Kidney (tissue), 14 donors: ENCODE measurements around the gene JPH4. TPM values are rescaled to one million over a fixed set of nuclear protein-coding genes. Genes with fewer than 3 reads are reported as not detected.

Experiments used
- DNase-seq, 5 donors: peaks; one replicate each; pipeline ENCODE4 v3.0.0-alpha.2; 2013 to 2020
- FAIRE-seq: peaks from 2 replicates; lab custom pipeline; 2012; peaks lifted over from hg19 to GRCh38; lab: Jason Lieb, UNC
- H3K27ac ChIP-seq, 2 donors: one replicate each; pipeline ENCODE4 v1.7.0; 2013; ENCODE audit warnings: low read depth in 2 of 2, low read length in 2 of 2, inconsistent platforms in 1 of 2
- H3K27me3 ChIP-seq: one replicate; pipeline ENCODE4 v1.7.1; 2013; ENCODE audit warnings: low read length, inconsistent platforms; ENCODE audit not compliant: control insufficient read depth, insufficient read depth
- H3K36me3 ChIP-seq, 3 donors: one replicate each; pipeline versions ENCODE4 v1.7.0 to v1.7.1; 2013; ENCODE audit warnings: low read length in 3 of 3, control low read depth in 1 of 3, inconsistent platforms in 1 of 3; ENCODE audit not compliant: insufficient read depth in 3 of 3, control insufficient read depth in 2 of 3
- H3K4me1 ChIP-seq, 3 donors: one replicate each; pipeline versions ENCODE4 v1.7.0 to v1.7.1; 2013; ENCODE audit warnings: low read length in 3 of 3, inconsistent platforms in 1 of 3, low read depth in 1 of 3; ENCODE audit not compliant: control insufficient read depth in 2 of 3, insufficient read depth in 2 of 3
- H3K4me3 ChIP-seq, 3 donors: one replicate each; pipeline versions ENCODE4 v1.7.0 to v1.8.1; 2013; ENCODE audit warnings: low read length in 3 of 3, control low read depth in 1 of 3, inconsistent platforms in 1 of 3
- H3K9ac ChIP-seq, 3 donors: one replicate each; pipeline versions ENCODE4 v1.7.0 to v1.7.1; 2013; ENCODE audit warnings: low read length in 3 of 3, control low read depth in 1 of 3, inconsistent platforms in 1 of 3
- H3K9me3 ChIP-seq, 3 donors: one replicate each; pipeline versions ENCODE4 v1.7.0 to v1.7.1; 2013; ENCODE audit warnings: low read length in 3 of 3, control low read depth in 1 of 3, inconsistent platforms in 1 of 3; ENCODE audit not compliant: control insufficient read depth in 2 of 3, insufficient read depth in 1 of 3
- CTCF ChIP-seq: IDR thresholded peaks from 3 replicates; pipeline ENCODE4 v1.5.1; 2012; ENCODE audit warnings: mild to moderate bottlenecking, moderate library complexity, borderline replicate concordance; ENCODE audit not compliant: insufficient read depth; ENCODE audit errors: extremely low read depth
- intact Hi-C: fragments of 100-400 bp; cut with DNase I; formaldehyde crosslinking; loops from one replicate; pipeline ENCODE4 v1.11.1; 2022
- polyA plus RNA-seq: library from polyadenylated mRNA; stranded (reverse); fragments of 350-450 nt; fragmentation: Illumina TruSeq; extraction: RNeasy Lipid Tissue Mini Kit (QIAGEN cat#74804); gene quantifications from one replicate; pipeline ENCODE4 v1.2.3, GENCODE V29; 2014; ENCODE audit warnings: low read depth, low replicate concordance; ENCODE audit not compliant: insufficient read depth
- total RNA-seq: library from RNA; stranded (reverse); fragmentation: NEBNext Ultra II Directional; extraction: Animal tissue kit (Norgen Biotek cat#: 25700); gene quantifications from one replicate; pipeline ENCODE4 v1.2.1, GENCODE V29; 2021
- donor health status: control.
- donor health status: control.
- donor health status: control.
- donor health status: control.
- donor health status: control.
- donor health status: DM: yes; HTN: yes; CAD: no.
- donor health status: Normal renal cell carcinoma (clear cell type).

The JPH4 gene
- total and polyA plus RNA-seq, 2 donors from 2014 or later = 3.6 to 7.0 TPM

- no peak overlapping the region for H3K4me3 ChIP-seq
- TF ChIP-seq CTCF = no peak
These were observed 43.5 kb upstream of the JPH4 start for GRCh38 chr14:23621932-23622730.

GRCh38 chr14:23621204-23621931, 42.8 kb upstream of the JPH4 start:
- H3K36me3 ChIP-seq = no peaks in the 10 kb centered on the region
- no peak overlapping the region for H3K27ac ChIP-seq
- no peak overlapping the region for H3K4me3 ChIP-seq
- peaks cover 0 to 7% (median 0%) of the 10 kb centered on the region in 3 donors for H3K9me3 ChIP-seq
- no peaks in the 10 kb centered on the region for H3K27me3 ChIP-seq
- intact Hi-C loops = no loop called here
- no peak for TF ChIP-seq CTCF
- FAIRE-seq (no peak), DNase-seq (no peak)
- no peaks in the 10 kb centered on the region for H3K4me1 ChIP-seq
- no peak overlapping the region for H3K9ac ChIP-seq

More at GRCh38 chr14:23621932-23622730, 43.5 kb upstream of the JPH4 start:
- no peak overlapping the region for H3K27ac ChIP-seq
- FAIRE-seq (no peak), DNase-seq (no peak)
- intact Hi-C loops = no loop called here
- no peaks in the 10 kb centered on the region for H3K4me1 ChIP-seq
- H3K27me3 ChIP-seq = no peaks in the 10 kb centered on the region
- H3K9ac ChIP-seq = no peak overlapping the region
- H3K36me3 ChIP-seq = no peaks in the 10 kb centered on the region
- peaks cover 0 to 7% (median 0%) of the 10 kb centered on the region in 3 donors for H3K9me3 ChIP-seq

GRCh38 chr14:23620177-23620702, 41.6 kb upstream of the JPH4 start:
- DNase-seq (no peak), FAIRE-seq (no peak)
- H3K27ac ChIP-seq = no peak overlapping the region
- H3K27me3 ChIP-seq = no peaks in the 10 kb centered on the region
- intact Hi-C loops = no loop called here
- no peak overlapping the region for H3K4me3 ChIP-seq
- no peak for TF ChIP-seq CTCF
- H3K9me3 ChIP-seq = peaks cover 0 to 7% (median 0%) of the 10 kb centered on the region in 3 donors
- no peak overlapping the region for H3K9ac ChIP-seq
- H3K36me3 ChIP-seq = no peaks in the 10 kb centered on the region
- H3K4me1 ChIP-seq = no peaks in the 10 kb centered on the region
